ENCODE results near the gene WTIP.

WTIP gene

DNA sequence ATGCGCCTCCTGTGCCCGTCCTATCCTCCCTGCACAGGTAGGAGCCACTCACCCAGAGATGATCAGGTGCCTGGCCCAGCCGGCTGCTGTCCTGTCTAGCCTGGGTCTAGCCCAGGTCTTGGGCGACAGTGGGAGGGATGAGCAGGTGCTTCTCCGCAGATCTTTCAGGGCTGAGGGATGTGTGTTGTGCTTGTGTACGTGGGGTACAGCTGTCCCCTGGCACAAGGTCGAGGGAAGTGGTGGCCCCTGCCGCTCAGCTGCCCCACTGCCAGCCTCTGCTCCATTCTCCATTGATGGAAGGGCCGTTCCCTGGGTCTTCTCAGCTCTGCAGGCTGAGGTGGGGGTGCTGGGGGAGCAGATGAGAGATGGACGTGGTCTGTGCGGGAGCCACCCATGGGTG is 13.0 kb downstream of the WTIP start:
- TF ChIP-seq, protein P1, sequence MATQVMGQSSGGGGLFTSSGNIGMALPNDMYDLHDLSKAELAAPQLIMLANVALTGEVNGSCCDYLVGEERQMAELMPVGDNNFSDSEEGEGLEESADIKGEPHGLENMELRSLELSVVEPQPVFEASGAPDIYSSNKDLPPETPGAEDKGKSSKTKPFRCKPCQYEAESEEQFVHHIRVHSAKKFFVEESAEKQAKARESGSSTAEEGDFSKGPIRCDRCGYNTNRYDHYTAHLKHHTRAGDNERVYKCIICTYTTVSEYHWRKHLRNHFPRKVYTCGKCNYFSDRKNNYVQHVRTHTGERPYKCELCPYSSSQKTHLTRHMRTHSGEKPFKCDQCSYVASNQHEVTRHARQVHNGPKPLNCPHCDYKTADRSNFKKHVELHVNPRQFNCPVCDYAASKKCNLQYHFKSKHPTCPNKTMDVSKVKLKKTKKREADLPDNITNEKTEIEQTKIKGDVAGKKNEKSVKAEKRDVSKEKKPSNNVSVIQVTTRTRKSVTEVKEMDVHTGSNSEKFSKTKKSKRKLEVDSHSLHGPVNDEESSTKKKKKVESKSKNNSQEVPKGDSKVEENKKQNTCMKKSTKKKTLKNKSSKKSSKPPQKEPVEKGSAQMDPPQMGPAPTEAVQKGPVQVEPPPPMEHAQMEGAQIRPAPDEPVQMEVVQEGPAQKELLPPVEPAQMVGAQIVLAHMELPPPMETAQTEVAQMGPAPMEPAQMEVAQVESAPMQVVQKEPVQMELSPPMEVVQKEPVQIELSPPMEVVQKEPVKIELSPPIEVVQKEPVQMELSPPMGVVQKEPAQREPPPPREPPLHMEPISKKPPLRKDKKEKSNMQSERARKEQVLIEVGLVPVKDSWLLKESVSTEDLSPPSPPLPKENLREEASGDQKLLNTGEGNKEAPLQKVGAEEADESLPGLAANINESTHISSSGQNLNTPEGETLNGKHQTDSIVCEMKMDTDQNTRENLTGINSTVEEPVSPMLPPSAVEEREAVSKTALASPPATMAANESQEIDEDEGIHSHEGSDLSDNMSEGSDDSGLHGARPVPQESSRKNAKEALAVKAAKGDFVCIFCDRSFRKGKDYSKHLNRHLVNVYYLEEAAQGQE (IDR thresholded peaks at IDR 0.05; ENCODE audit: insufficient read depth in 1 of 2, low read depth in 2 of 2, low read length in 2 of 2), result no peak
- no peak for TF ChIP-seq POLR2AphosphoS5 (IDR thresholded peaks at IDR 0.05; ENCODE audit: low read depth, low read length)
- no peak for TF ChIP-seq FOXP2 (optimal IDR thresholded peaks at IDR 0.05; ENCODE audit: borderline replicate concordance, extremely low read depth, extremely low read length, insufficient read depth)
- TF ChIP-seq TAF1 (IDR thresholded peaks at IDR 0.05; ENCODE audit: borderline replicate concordance, insufficient read depth, low read length), result no peak
- TF ChIP-seq SIN3A (IDR thresholded peaks at IDR 0.05; ENCODE audit: borderline replicate concordance, insufficient read depth, low read length), result no peak

DNA sequence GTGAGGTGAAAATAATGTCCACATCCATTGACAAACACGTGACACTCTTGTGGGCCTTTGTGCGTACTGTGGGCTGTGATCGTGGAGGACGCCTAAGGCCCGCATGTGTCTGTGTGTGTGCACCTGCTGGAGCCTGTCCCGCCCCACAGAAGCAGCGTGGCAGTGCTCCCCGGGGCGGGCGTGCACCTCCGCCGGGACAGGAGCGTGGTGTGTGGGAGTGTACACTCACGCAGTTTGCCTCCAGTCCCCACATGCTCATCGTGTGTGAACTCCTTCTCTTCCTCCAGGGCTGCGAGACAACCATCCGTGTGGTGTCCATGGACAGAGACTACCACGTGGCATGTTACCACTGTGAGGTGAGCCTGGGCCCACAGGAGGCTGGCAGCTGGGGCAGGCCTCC is 13.9 kb downstream of the WTIP start:
- no peak for TF ChIP-seq POLR2AphosphoS5 (IDR thresholded peaks at IDR 0.05; ENCODE audit: low read depth, low read length)
- TF ChIP-seq TAF1 (IDR thresholded peaks at IDR 0.05; ENCODE audit: borderline replicate concordance, insufficient read depth, low read length), result no peak
- TF ChIP-seq FOXP2 (optimal IDR thresholded peaks at IDR 0.05; ENCODE audit: borderline replicate concordance, extremely low read depth, extremely low read length, insufficient read depth), result no peak
- TF ChIP-seq, protein P1 (IDR thresholded peaks at IDR 0.05; ENCODE audit: insufficient read depth in 1 of 2, low read depth in 2 of 2, low read length in 2 of 2), result no peak
- TF ChIP-seq SIN3A (IDR thresholded peaks at IDR 0.05; ENCODE audit: borderline replicate concordance, insufficient read depth, low read length), result no peak

- TF ChIP-seq, protein P1 (IDR thresholded peaks at IDR 0.05; ENCODE audit: insufficient read depth in 1 of 2, low read depth in 2 of 2, low read length in 2 of 2), result no peak
- TF ChIP-seq POLR2AphosphoS5 (IDR thresholded peaks at IDR 0.05; ENCODE audit: low read depth, low read length), result no peak
- no peak for TF ChIP-seq SIN3A (IDR thresholded peaks at IDR 0.05; ENCODE audit: borderline replicate concordance, insufficient read depth, low read length)
- no peak for TF ChIP-seq TAF1 (IDR thresholded peaks at IDR 0.05; ENCODE audit: borderline replicate concordance, insufficient read depth, low read length)
- no peak for TF ChIP-seq FOXP2 (optimal IDR thresholded peaks at IDR 0.05; ENCODE audit: borderline replicate concordance, extremely low read depth, extremely low read length, insufficient read depth)
Observed at GRCh38 chr19:34497112-34497805, 15.7 kb downstream of the WTIP start.

GRCh38 chr19:34499155-34499834 is 17.7 kb downstream of the WTIP start:
- TF ChIP-seq TAF1 (IDR thresholded peaks at IDR 0.05; ENCODE audit: borderline replicate concordance, insufficient read depth, low read length) (no peak), FOXP2 (optimal IDR thresholded peaks at IDR 0.05; ENCODE audit: borderline replicate concordance, extremely low read depth, extremely low read length, insufficient read depth) (no peak), SIN3A (IDR thresholded peaks at IDR 0.05; ENCODE audit: borderline replicate concordance, insufficient read depth, low read length) (no peak), POLR2AphosphoS5 (IDR thresholded peaks at IDR 0.05; ENCODE audit: low read depth, low read length) (no peak)

DNA sequence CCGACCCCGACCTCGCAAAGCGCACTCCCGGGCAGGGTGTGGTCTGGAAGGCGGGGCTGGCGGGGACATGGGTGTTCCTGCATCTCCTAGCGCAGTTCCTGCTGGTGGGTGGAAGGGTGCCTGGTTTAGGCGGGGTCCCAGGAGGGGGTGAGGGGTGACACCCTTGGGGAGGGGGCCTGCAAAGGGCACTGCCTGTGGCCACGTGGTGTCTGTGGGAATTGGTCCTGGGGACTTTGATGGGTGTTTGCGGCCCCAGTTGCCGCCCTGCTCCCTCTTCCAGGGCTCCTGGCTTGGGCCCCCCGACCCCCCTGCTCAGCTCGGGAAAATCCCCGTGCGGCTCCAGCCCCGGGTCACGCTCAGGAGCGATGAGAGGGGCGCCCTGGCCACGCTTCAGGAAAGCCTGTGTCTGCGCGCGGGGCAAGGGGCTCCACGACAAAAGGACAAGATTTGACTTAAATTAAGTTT is 19.1 kb downstream of the WTIP start:
- TF ChIP-seq FOXP2 (optimal IDR thresholded peaks at IDR 0.05; ENCODE audit: borderline replicate concordance, extremely low read depth, extremely low read length, insufficient read depth) (no peak), TAF1 (IDR thresholded peaks at IDR 0.05; ENCODE audit: borderline replicate concordance, insufficient read depth, low read length) (no peak), POLR2AphosphoS5 (IDR thresholded peaks at IDR 0.05; ENCODE audit: low read depth, low read length) (no peak), SIN3A (IDR thresholded peaks at IDR 0.05; ENCODE audit: borderline replicate concordance, insufficient read depth, low read length) (no peak)
- TF ChIP-seq, protein P1 (IDR thresholded peaks at IDR 0.05; ENCODE audit: insufficient read depth in 1 of 2, low read depth in 2 of 2, low read length in 2 of 2), result no peak
